D721Med (cell line): ENCODE data around the gene MRPL18.

ENCODE experiments used
- DNase-seq: peaks from one replicate; pipeline ENCODE4 v3.0.0; 2011; ENCODE audit warnings: low spot score; ENCODE audit not compliant: insufficient read length
- FAIRE-seq: peaks from 2 replicates; lab custom pipeline; 2011; peaks lifted over from hg19 to GRCh38; lab: Jason Lieb, UNC
- CTCF ChIP-seq: IDR thresholded peaks from 2 replicates; pipeline ENCODE4 v1.5.1; 2012; ENCODE audit warnings: mild to moderate bottlenecking, control low read depth; ENCODE audit not compliant: insufficient read depth; ENCODE audit errors: missing control alignments

Gene MRPL18

GRCh38 chr6:159844737-159845645, 54.7 kb downstream of the MRPL18 start:
- no peak for DNase-seq
- FAIRE-seq = no peak
- no peak for TF ChIP-seq CTCF
